GM18499 (cell line): ENCODE results near the gene SUSD1.
A peak's percentile ranks its signal among the peaks of the same experiment; 100 is the strongest.
"Not testable (repeated sequence)": the region's sequence is repeated elsewhere in the genome, so short reads cannot be mapped to it uniquely, and the experiment has no call there.

Experiments
- ATAC-seq: cut with Tn5 transposase; IDR thresholded peaks from one replicate; pipeline ENCODE4 v1.9.1; 2021; ENCODE audit warnings: moderate number of reproducible peaks; ENCODE audit not compliant: insufficient read depth, unreplicated experiment

Gene SUSD1

DNA sequence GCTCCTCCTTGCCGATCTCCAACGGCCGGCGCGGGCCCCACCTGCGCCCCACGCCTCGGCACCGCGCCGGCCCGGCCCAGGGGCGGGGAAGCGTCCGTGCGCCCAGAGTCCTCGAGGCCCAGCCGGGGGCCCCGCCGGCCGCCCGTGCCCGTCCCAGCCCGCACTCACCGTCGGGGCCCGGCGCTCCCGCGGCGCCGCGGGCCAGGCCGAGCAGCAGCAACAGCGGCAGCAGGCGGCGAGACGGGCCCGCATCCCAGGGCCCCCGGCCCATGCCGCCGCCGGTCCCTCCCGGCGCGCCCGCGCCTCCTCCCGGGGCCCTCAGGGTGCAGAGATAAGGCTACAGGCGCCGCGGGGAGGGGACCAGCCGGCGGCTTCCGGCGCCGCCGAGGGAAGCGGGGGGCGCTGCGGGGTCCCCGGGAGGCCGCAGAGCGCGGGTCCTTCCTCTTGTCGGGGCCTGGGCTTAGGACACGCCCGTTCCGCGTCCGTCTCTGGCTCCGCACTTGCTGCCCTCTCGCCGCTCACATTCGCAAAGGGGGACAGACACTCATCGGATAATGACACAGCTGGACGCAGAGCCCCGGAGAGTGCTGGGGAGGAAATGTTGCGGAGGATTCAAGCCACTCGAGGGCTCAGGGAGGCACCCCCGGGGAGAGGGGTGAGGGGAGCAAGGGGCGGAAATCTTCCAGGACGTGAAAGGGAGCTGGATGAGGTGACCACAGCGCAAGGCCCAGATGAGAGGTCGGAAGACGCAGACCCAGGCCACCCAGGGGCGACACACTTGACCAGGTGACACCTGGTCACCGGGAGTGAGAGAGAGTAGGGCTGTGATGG, at the start of gene SUSD1:
Gene SUSD1 (minus strand): TSS at position 333 of the 831 bp plus-strand sequence. CDS start 62 bp downstream, at position 271.
- peak; percentile 14 for ATAC-seq

GRCh38 chr9:112224401-112225289, 49.5 kb upstream of the SUSD1 start:
- peak; percentile 54 for ATAC-seq

GRCh38 chr9:112218908-112219307, 43.8 kb upstream of the SUSD1 start:
- ATAC-seq = peak; percentile 82

DNA sequence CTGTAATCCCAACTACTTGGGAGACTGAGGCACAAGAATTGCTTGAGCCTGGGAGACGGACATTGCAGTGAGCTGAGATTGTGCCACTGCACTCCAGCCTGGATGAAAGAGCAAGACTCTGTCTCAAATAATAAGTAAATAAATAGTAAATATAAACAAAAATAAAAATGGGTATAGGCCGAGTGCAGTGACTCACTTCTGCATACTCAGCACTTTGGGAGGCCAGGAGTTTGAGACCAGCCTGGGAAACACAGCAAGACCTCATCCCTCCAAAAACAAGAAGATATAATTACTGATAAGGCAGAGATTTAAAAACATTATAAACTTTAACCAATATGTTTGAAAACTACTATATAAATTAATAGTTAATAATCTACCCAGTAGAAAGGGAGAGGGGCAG, 37.8 kb upstream of the SUSD1 start:
- no peak for ATAC-seq

DNA sequence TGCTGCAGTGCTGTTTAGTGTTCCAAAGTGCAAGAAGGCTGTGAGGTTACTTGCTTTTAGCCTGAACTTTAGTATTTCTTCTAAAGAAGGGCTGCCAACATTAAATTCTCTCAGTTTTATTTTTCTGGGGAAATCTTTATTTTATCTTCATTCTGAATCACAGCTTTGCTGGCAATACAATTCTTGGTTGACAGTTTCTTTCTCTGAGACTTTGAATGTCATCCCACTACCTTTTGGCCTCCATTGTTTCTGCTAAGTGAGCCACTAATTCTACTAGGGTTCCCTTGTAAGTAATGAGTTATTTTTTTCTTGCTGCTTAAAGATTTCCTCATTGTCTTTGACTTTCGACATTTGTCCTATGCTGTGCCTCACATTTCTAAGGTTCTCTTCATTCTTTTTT, 32.4 kb upstream of the SUSD1 start:
- ATAC-seq = no peak

- no peak for ATAC-seq
Measured at GRCh38 chr9:112203536-112203935, 28.4 kb upstream of the SUSD1 start.

DNA sequence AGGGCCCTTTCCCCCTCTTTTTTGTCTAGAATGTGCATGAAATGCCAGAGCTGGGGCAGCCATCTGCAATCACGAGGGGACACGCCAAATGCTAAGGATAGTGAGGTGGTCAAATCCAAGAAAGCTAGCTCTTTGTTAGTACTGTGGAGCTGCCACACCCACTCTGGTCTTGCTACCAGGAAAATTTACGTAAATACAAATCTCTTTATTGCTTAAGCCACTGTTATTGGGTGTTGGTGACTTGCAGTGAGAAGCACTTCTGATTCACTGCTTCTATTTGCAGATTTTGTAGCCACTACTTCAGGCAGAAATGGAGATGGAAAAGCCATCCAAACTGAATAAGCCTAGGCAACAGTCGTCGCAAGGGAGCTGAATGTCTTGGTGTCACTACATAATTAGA, 25.6 kb upstream of the SUSD1 start:
- ATAC-seq = no peak

GRCh38 chr9:112198646-112199045, 23.5 kb upstream of the SUSD1 start:
- no peak for ATAC-seq

- ATAC-seq = no peak
Measured at GRCh38 chr9:112194969-112195431, 19.9 kb upstream of the SUSD1 start.

GRCh38 chr9:112193572-112194288, 18.6 kb upstream of the SUSD1 start:
- no peak for ATAC-seq

- ATAC-seq = not testable (repeated sequence)
Measured at GRCh38 chr9:112190320-112190719, 15.2 kb upstream of the SUSD1 start.

DNA sequence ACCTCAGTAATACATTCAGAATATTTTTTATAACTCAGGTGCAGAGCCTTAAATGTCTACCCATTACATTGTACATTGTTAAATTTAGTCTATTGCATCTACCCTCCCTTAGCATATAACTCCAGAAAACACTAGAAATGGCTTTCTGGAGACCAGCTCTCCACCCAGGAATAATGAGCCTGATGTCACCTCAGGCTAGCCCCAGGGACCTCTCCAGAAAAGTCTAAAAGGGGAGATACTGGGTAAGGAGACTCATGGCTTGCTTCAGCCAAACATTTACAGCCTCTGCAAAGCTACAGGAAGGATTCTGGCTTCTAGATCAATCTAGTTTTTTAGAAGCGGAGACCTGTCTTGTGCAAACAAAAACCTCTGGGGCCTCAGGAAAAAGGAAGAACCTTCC, 13.8 kb upstream of the SUSD1 start:
- ATAC-seq = no peak

DNA sequence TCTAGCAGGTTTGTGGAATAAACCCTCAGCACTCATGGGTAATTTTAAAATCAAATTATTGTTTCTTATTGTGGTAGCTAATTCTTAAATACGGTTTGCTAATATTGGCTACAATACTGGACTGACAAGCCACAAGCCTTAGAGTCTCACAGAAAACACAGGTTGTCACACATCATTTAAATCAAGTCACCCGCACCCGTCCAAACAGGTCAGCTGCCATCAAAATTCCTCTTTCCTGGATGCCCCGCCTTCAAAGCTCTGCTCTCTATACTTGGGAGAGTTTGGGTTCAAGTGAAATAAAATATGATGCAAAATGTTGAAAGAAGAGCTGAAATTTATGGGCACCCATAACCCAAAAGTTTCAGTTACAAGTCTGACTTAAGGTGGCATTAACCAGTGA, 12.3 kb upstream of the SUSD1 start:
- no peak for ATAC-seq

GRCh38 chr9:112186695-112187094, 11.6 kb upstream of the SUSD1 start:
- ATAC-seq = no peak

DNA sequence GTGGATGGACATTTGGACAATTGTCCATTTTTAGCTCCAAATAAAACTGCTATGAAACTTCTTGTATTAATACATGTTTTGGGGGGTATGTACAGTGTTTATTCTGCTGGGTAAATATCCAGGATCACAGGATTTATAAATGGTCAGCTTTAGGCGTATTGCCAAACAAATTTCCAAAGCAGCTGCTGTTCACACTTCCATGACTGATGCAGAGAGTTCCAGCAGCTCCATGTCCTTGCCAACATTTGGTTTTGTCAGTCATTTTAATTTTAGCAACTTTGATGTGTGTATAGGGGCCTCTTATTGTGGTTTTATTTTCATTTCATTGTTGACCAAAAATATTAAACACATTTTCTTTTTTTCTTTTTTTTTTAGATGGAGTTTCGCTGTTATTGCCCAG, 9.8 kb upstream of the SUSD1 start:
- no peak for ATAC-seq

GRCh38 chr9:112184221-112184620, 9.1 kb upstream of the SUSD1 start:
- ATAC-seq = no peak

- no peak for ATAC-seq
Measured at GRCh38 chr9:112180387-112180881, 5.3 kb upstream of the SUSD1 start.

GRCh38 chr9:112179816-112180215, 4.7 kb upstream of the SUSD1 start:
- no peak for ATAC-seq

GRCh38 chr9:112176524-112176923, 1.4 kb upstream of the SUSD1 start:
- ATAC-seq = no peak

GRCh38 chr9:112175796-112176315, 759 bp upstream of the SUSD1 start:
- no peak for ATAC-seq
